B cell (primary cell): ENCODE results near the gene RAI1. TPM values are rescaled to one million over a fixed set of nuclear protein-coding genes. Genes with fewer than 3 reads are reported as not detected.

ENCODE experiments used
- ATAC-seq: fragments of 200-7000 bp; cut with Tn5 transposase; one replicate; pipeline ENCODE4 v1.10.0; 2021; ENCODE audit warnings: low read depth, mild to moderate bottlenecking, moderate number of reproducible peaks, moderate library complexity
- CTCF ChIA-PET: fragments of 350-600 bp; sonication (Branson Sonifier 250); formaldehyde crosslinking; loops from one replicate; lab custom pipeline; 2021; ENCODE audit warnings: antibody characterized with exemption, inconsistent platforms; lab: Charles Lee
- POLR2A ChIA-PET: fragments of 350-600 bp; sonication (Branson Sonifier 250); formaldehyde crosslinking; loops from one replicate; lab custom pipeline; 2021; ENCODE audit warnings: antibody characterized with exemption; lab: Charles Lee
- DNase-seq: peaks from one replicate; pipeline ENCODE4 v3.0.0; 2013
- H2AFZ ChIP-seq: 2 replicates; pipeline ENCODE4 v1.6.1; 2012; ENCODE audit warnings: mild to moderate bottlenecking, low read depth, low read length; ENCODE audit not compliant: insufficient read depth, poor library complexity, severe bottlenecking
- H3K27ac ChIP-seq, 2 donors: 1 replicate in 1 of 2; 2 replicates in 1 of 2; pipeline ENCODE4 v1.5.1; 2012 to 2013; ENCODE audit warnings: low read length in 2 of 2, mild to moderate bottlenecking in 2 of 2, moderate library complexity in 1 of 2
- H3K27me3 ChIP-seq, 4 experiments: fragments of 200-600 bp in 1 of 4; sonication (generic) in 1 of 4; replicated peaks in 1 of 4; 1 replicate in 2 of 4; 2 replicates in 2 of 4; pipeline versions ENCODE4 v1.6.1 to v1.7.0; 2013 to 2016; ENCODE audit warnings: low read length in 3 of 4, mild to moderate bottlenecking in 2 of 4, mixed read lengths in 1 of 4, moderate library complexity in 1 of 4; ENCODE audit not compliant: insufficient read depth in 4 of 4, control insufficient read depth in 3 of 4; ENCODE audit errors: control extremely low read depth in 1 of 4
- H3K36me3 ChIP-seq, 2 experiments: replicated peaks in 1 of 2; 1 replicate in 1 of 2; 2 replicates in 1 of 2; pipeline versions ENCODE4 v1.6.1 to v1.7.1; 2013; ENCODE audit warnings: low read length in 1 of 2; ENCODE audit not compliant: insufficient read depth in 2 of 2, control insufficient read depth in 1 of 2; ENCODE audit errors: control extremely low read depth in 1 of 2, extremely low read depth in 1 of 2
- H3K4me1 ChIP-seq, 2 donors: fragments of 200-600 bp in 1 of 2; sonication (generic) in 1 of 2; 1 replicate in 1 of 2; 2 replicates in 1 of 2; pipeline versions ENCODE4 v1.5.1 to v1.6.1; 2013 to 2017; ENCODE audit warnings: low read length in 2 of 2; ENCODE audit not compliant: control insufficient read depth in 2 of 2, insufficient read depth in 2 of 2
- H3K4me2 ChIP-seq: replicated peaks from 2 replicates; pipeline ENCODE3; 2012; ENCODE audit warnings: mild to moderate bottlenecking, low read depth, low read length; ENCODE audit not compliant: poor library complexity, severe bottlenecking
- H3K4me3 ChIP-seq, 5 experiments: fragments of 200-600 bp in 1 of 5; sonication (generic) in 1 of 5; 1 replicate in 3 of 5; 2 replicates in 2 of 5; pipeline versions ENCODE4 v1.5.1 to v1.7.0; 2011 to 2016; ENCODE audit warnings: low read length in 4 of 5, mild to moderate bottlenecking in 4 of 5, low read depth in 2 of 5, control low read depth in 1 of 5, moderate library complexity in 1 of 5; ENCODE audit not compliant: insufficient read depth in 1 of 5; ENCODE audit errors: control extremely low read depth in 1 of 5, extremely low read depth in 1 of 5
- H3K79me2 ChIP-seq: fragments of 200-600 bp; sonication (generic); one replicate; pipeline ENCODE4 v1.6.0; 2016; ENCODE audit warnings: low read length; ENCODE audit not compliant: control insufficient read depth, insufficient read depth
- H3K9ac ChIP-seq: fragments of 200-600 bp; sonication (generic); 2 replicates; pipeline ENCODE4 v1.6.1; 2017; ENCODE audit warnings: mild to moderate bottlenecking, low read length, moderate library complexity
- H3K9me3 ChIP-seq, 3 donors: one replicate each; pipeline versions ENCODE4 v1.6.1 to v1.7.1; 2013; ENCODE audit warnings: low read length in 2 of 3; ENCODE audit not compliant: control insufficient read depth in 2 of 3, insufficient read depth in 1 of 3; ENCODE audit errors: control extremely low read depth in 1 of 3
- H4K20me1 ChIP-seq: 2 replicates; pipeline ENCODE4 v1.6.0; 2012; ENCODE audit warnings: mild to moderate bottlenecking, low read length; ENCODE audit not compliant: insufficient read depth, control insufficient read depth, poor library complexity, severe bottlenecking
- H3K27ac Mint-ChIP-seq: one replicate; pipeline ENCODE4 v1.8.0; 2021; ENCODE audit warnings: mixed read lengths
- H3K27me3 Mint-ChIP-seq: one replicate; pipeline ENCODE4 v1.8.0; 2021; ENCODE audit warnings: mixed read lengths
- H3K4me1 Mint-ChIP-seq: one replicate; pipeline ENCODE4 v1.8.0; 2021; ENCODE audit warnings: mixed read lengths
- H3K4me3 Mint-ChIP-seq: one replicate; pipeline ENCODE4 v1.8.0; 2021; ENCODE audit warnings: mixed read lengths
- H3K9me3 Mint-ChIP-seq: one replicate; pipeline ENCODE4 v1.8.0; 2022; ENCODE audit warnings: mixed read lengths; ENCODE audit not compliant: insufficient read depth
- CTCF ChIP-seq: fragments of 200-600 bp; IDR thresholded peaks from one replicate; pipeline ENCODE4 v1.8.0; 2022; ENCODE audit warnings: antibody characterized with exemption, mild to moderate bottlenecking
- EZH2 ChIP-seq: IDR thresholded peaks from 2 replicates; pipeline ENCODE4 v1.6.1; 2012; ENCODE audit warnings: borderline replicate concordance, low read depth, mild to moderate bottlenecking, moderate library complexity, low read length; ENCODE audit not compliant: insufficient read depth, poor library complexity, severe bottlenecking
- WGBS: methylation state at CpG from one replicate; pipeline ENCODE4 v1.1.5; 2013; ENCODE audit warnings: missing lambda C conversion rate; ENCODE audit not compliant: insufficient coverage; 5-methylcytosine and 5-hydroxymethylcytosine counted together
- intact Hi-C: fragments of 100-400 bp; cut with micrococcal nuclease; formaldehyde crosslinking; loops from one replicate; pipeline ENCODE4 v1.10.0; 2022
- polyA plus RNA-seq: library from polyadenylated mRNA; depleted of rRNA; stranded (reverse); fragments of >200 nt; gene quantifications from 2 replicates; pipeline ENCODE4 v1.2.3, GENCODE V29; 2012
- total RNA-seq, 2 donors: library from RNA; stranded (reverse); fragments of 120-200 nt in 1 of 2; gene quantifications; 1 replicate in 1 of 2; 2 replicates in 1 of 2; pipeline versions ENCODE4 v1.2.3 to v1.2.4, GENCODE V29; 2013 to 2022

RAI1 gene
- total and polyA plus RNA-seq, 2 donors (not counting 1 experiment from before 2014, with no cell fraction given), result 4.7 to 34.0 TPM

GRCh38 chr17:17786998-17787397 lies 105.7 kb downstream of the RAI1 start:
- Histone ChIP-seq H3K9ac (no peak overlapping the region), H3K27me3 (peaks cover 0 to under 1% (median 0%) of the 10 kb centered on the region in 4 experiments), H3K36me3 (no peaks in the 10 kb centered on the region), H3K79me2 (peaks cover 16% of the 10 kb centered on the region), H2AFZ (no peak overlapping the region), H3K4me3 (no peak overlapping the region), H3K4me1 (peaks cover 22 to 29% of the 10 kb centered on the region in 2 donors), H3K9me3 (no peaks in the 10 kb centered on the region), H4K20me1 (peaks cover 71% of the 10 kb centered on the region), H3K4me2 (no peak overlapping the region), H3K27ac (no peak overlapping the region)
- ATAC-seq (no peak), DNase-seq (no peak)
- ChIA-PET POLR2A (no interaction called here), CTCF (interaction anchor here (1.2 to 1.5 kb wide), 2 partner anchors 12 to 25 kb away, joined by 3 to 4 read pairs; no protein-coding TSS in a partner anchor)
- H3K27me3 Mint-ChIP-seq, result no peaks in the 10 kb centered on the region
- no peak overlapping the region for H3K4me3 Mint-ChIP-seq
- intact Hi-C loops, result no loop called here
- no peak for TF ChIP-seq EZH2
- TF ChIP-seq CTCF, result no peak
- no peaks in the 10 kb centered on the region for H3K9me3 Mint-ChIP-seq
- no peak overlapping the region for H3K27ac Mint-ChIP-seq
- 100% methylated on average over 1 of the region's 2 CpGs for WGBS
- peaks cover 24% of the 10 kb centered on the region for H3K4me1 Mint-ChIP-seq

GRCh38 chr17:17787568-17787967 lies 106.3 kb downstream of the RAI1 start:
- ChIA-PET POLR2A (no interaction called here), CTCF (interaction anchor here (1.2 kb wide), 1 partner anchor 24 kb away, joined by 4 read pairs; no protein-coding TSS in a partner anchor)
- H3K4me1 ChIP-seq, result peaks cover 26 to 34% of the 10 kb centered on the region in 2 donors
- H2AFZ ChIP-seq, result no peak overlapping the region
- peaks cover 67% of the 10 kb centered on the region for H4K20me1 ChIP-seq
- whole genome bisulfite sequencing, result 100% methylated on average over 5 of the region's 7 CpGs
- Mint-ChIP-seq H3K9me3 (no peaks in the 10 kb centered on the region), H3K4me3 (no peak overlapping the region), H3K27me3 (no peaks in the 10 kb centered on the region), H3K4me1 (peaks cover 29% of the 10 kb centered on the region), H3K27ac (no peak overlapping the region)
- no peaks in the 10 kb centered on the region for H3K36me3 ChIP-seq
- H3K9ac ChIP-seq, result no peak overlapping the region
- H3K4me3 ChIP-seq, result no peak overlapping the region
- H3K27ac ChIP-seq, result no peak overlapping the region
- intact Hi-C loops, result no loop called here
- ATAC-seq (no peak), DNase-seq (no peak)
- no peak overlapping the region for H3K4me2 ChIP-seq
- no peak for TF ChIP-seq CTCF
- no peak for TF ChIP-seq EZH2
- H3K9me3 ChIP-seq, result no peaks in the 10 kb centered on the region
- no peaks in the 10 kb centered on the region for H3K27me3 ChIP-seq
- H3K79me2 ChIP-seq, result peaks cover 18% of the 10 kb centered on the region
